ENCODE data around the gene TMEM135.

GRCh38 chr11:87323899-87324298 is 286.2 kb downstream of the TMEM135 start:
- TF ChIP-seq POLR2AphosphoS5 (IDR thresholded peaks at IDR 0.05) (no peak), POLR2A (IDR thresholded peaks at IDR 0.05) (no peak)
- TF ChIP-seq, protein P1, sequence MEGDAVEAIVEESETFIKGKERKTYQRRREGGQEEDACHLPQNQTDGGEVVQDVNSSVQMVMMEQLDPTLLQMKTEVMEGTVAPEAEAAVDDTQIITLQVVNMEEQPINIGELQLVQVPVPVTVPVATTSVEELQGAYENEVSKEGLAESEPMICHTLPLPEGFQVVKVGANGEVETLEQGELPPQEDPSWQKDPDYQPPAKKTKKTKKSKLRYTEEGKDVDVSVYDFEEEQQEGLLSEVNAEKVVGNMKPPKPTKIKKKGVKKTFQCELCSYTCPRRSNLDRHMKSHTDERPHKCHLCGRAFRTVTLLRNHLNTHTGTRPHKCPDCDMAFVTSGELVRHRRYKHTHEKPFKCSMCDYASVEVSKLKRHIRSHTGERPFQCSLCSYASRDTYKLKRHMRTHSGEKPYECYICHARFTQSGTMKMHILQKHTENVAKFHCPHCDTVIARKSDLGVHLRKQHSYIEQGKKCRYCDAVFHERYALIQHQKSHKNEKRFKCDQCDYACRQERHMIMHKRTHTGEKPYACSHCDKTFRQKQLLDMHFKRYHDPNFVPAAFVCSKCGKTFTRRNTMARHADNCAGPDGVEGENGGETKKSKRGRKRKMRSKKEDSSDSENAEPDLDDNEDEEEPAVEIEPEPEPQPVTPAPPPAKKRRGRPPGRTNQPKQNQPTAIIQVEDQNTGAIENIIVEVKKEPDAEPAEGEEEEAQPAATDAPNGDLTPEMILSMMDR (IDR thresholded peaks at IDR 0.05): no peak

All from breast epithelium (tissue), 3 donors.